ENCODE results near the gene LSM3.

LSM3 gene

DNA sequence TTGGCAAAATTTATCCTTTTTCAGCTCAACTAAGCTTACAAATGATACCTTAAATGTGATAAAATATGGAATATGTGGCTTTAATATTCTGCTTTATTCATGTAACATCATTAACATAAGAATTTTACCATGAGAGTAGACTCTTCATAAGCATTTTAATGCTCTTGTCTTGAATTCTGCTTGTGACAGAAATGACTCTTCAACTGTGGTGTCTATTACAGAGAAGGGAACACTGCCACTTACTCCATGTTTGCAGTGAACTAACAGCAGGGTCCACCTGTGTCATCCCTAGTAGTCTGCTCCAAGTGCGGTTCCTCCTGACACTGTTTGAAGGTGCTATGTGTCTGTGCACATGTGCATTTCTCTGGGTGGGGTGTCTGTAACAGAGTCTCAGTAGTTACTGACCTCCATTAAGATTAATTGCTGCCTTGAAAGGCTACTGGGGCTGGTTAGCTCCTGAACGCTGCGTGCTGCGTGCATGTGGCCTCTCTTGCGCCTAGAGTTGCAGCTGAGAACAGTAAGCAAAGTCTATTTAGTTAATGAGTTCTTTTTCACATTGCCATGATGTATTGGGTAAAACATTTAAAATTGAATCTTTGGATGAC is 8.3 kb downstream of the LSM3 start:
- DNase-seq (ENCODE audit: low read depth) = no peak
- no peak overlapping the region for H3K4me3 ChIP-seq (ENCODE audit: low read depth, low read length)
- TF ChIP-seq, protein P1, sequence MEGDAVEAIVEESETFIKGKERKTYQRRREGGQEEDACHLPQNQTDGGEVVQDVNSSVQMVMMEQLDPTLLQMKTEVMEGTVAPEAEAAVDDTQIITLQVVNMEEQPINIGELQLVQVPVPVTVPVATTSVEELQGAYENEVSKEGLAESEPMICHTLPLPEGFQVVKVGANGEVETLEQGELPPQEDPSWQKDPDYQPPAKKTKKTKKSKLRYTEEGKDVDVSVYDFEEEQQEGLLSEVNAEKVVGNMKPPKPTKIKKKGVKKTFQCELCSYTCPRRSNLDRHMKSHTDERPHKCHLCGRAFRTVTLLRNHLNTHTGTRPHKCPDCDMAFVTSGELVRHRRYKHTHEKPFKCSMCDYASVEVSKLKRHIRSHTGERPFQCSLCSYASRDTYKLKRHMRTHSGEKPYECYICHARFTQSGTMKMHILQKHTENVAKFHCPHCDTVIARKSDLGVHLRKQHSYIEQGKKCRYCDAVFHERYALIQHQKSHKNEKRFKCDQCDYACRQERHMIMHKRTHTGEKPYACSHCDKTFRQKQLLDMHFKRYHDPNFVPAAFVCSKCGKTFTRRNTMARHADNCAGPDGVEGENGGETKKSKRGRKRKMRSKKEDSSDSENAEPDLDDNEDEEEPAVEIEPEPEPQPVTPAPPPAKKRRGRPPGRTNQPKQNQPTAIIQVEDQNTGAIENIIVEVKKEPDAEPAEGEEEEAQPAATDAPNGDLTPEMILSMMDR (IDR thresholded peaks at IDR 0.05; ENCODE audit: low read depth, low read length, missing control alignments) = no peak

DNA sequence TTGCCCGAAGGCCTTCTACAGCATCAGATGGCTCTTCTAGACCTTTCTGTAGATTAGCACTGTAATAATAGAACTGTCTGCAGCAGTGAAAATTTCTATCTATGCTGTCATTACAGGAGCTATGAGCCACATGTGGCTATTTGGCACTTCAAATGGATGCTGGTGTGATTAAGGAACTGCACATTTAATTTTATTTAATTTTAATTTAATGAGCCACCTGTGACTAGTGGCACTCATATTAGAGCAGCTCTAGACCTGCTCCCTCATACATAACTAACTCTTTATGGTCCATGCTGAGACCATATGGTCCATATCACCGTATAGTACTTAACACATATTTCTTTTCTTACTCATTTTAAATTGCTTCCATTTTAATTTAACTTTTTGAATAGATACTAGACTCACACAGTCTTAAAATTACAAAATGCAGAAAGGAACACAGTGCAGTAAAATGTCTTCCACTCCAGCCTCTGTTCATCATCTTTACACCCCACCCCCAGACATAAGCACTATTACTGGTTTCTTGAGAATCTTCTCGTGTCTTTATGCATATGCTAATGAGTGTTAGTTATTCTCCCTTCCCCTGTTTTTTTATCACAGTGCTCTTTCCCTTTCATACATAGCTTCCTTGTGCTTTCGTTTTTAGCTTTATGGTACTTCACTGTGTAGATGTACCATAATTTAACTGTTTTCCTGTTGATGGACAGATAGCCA is 9.6 kb downstream of the LSM3 start:
- TF ChIP-seq, protein P1 (IDR thresholded peaks at IDR 0.05; ENCODE audit: low read depth, low read length, missing control alignments) = no peak
- DNase-seq (ENCODE audit: low read depth) = no peak
- no peak overlapping the region for H3K4me3 ChIP-seq (ENCODE audit: low read depth, low read length)

DNA sequence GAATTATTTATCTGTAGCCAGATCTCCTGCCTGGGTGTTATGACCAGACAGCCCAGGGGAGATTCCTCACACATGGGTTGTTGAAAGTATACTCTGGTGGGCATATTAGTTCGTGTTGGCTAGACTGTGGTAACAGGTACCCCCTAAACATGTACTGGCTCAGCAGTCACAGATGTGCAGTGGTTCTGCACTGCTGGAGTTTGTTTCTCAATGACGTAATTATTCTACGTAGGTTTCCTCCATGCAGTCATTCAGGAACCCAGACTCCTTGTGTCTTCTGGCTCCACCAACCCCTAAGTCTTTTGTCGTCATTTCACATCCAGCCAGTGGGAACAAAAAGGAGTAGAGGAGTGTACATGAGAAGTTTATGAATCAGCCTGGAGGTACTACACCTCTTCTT is 16.2 kb downstream of the LSM3 start:
- no peak for DNase-seq (ENCODE audit: low read depth)
- no peak overlapping the region for H3K4me3 ChIP-seq (ENCODE audit: low read depth, low read length)
- TF ChIP-seq, protein P1 (IDR thresholded peaks at IDR 0.05; ENCODE audit: low read depth, low read length, missing control alignments) = no peak

DNA sequence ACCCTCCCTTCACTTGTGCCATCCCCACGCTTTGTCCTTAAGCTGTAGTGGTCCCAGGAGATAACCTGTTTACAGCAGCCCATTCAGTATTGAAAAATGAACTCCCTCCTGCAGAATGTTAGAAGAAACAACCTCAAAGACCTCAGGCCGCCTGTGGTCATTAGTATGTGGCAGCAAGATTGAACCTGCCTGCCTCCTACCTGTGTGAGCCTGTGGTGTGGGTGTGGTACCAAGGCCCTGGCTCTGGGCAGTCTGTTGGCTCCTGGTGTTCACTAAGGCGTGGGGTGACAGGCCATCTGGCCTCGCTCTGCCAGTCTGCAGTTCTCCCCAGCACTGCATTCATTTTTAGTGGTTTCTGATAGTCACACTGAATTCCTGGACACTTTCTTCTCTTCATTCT is 21.0 kb downstream of the LSM3 start:
- no peak for DNase-seq (ENCODE audit: low read depth)
- TF ChIP-seq, protein P1 (IDR thresholded peaks at IDR 0.05; ENCODE audit: low read depth, low read length, missing control alignments) = no peak
- H3K4me3 ChIP-seq (ENCODE audit: low read depth, low read length) = no peak overlapping the region

DNA sequence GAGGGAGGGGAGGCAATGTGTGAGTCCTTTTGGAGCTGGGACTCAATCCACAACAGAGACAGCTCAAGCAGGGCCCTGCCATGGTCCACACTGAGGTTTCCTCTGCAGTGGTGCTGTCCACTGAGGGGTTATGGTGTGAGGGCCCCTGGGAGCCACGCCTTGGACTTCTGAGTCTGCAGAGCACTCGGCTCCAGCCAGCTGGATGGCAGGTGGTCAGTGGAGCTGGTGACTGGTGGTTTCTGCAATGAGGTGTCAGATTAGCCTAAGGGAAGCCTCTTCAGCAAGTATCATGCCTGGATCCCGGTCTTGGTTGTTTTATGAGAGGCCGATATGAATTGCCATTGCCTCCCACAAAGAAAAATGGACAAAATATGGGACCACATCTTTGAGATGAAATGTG is 21.7 kb downstream of the LSM3 start:
- DNase-seq (ENCODE audit: low read depth) = no peak
- no peak overlapping the region for H3K4me3 ChIP-seq (ENCODE audit: low read depth, low read length)
- TF ChIP-seq, protein P1 (IDR thresholded peaks at IDR 0.05; ENCODE audit: low read depth, low read length, missing control alignments) = no peak

DNA sequence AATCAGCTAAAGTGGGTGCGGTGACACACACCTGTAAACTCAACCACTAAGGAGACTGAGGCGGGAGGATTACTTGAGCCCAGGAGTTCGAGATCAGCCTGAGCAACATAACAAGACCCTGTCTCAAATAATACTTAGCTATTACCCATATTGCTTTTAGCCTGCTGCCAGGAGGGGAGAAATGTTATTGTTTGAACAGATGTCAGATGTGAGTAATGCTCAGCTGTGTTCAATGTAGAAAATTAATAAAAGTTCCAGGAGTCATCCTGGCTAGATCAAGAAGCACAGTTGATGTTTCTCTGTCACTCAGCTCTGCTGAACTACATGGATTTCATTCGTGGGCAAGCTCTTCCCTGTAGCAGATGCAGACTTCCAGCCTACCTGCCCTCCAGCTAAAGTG is 22.2 kb downstream of the LSM3 start:
- DNase-seq (ENCODE audit: low read depth) = no peak
- TF ChIP-seq, protein P1 (IDR thresholded peaks at IDR 0.05; ENCODE audit: low read depth, low read length, missing control alignments) = no peak
- no peak overlapping the region for H3K4me3 ChIP-seq (ENCODE audit: low read depth, low read length)

Data from GM12864 (cell line).